Keratinocyte (primary cell): Measurements from ENCODE around the gene CACUL1. TPM values are rescaled to one million over a fixed set of nuclear protein-coding genes. Genes with fewer than 3 reads are reported as not detected.

Experiments used
- DNase-seq: peaks from one replicate; pipeline ENCODE4 v3.0.0-alpha.2; 2011; ENCODE audit warnings: low read depth, missing footprints, low spot score
- FAIRE-seq: peaks from 2 replicates; lab custom pipeline; 2011; peaks lifted over from hg19 to GRCh38; lab: Jason Lieb, UNC
- H2AFZ ChIP-seq: 2 replicates; pipeline ENCODE4 v1.6.0; 2012; ENCODE audit warnings: low read length, control low read depth, inconsistent platforms; ENCODE audit not compliant: control insufficient read depth
- H3K27ac ChIP-seq: 2 replicates; pipeline ENCODE4 v1.5.1; 2011; ENCODE audit warnings: low read length; ENCODE audit not compliant: control insufficient read depth, insufficient read depth
- H3K27me3 ChIP-seq: 3 replicates; pipeline ENCODE4 v1.6.0; 2011; ENCODE audit warnings: low read length; ENCODE audit not compliant: control insufficient read depth, insufficient read depth; ENCODE audit errors: extremely low read depth
- H3K36me3 ChIP-seq, 2 experiments: 2 replicates in 1 of 2; 3 replicates in 1 of 2; pipeline ENCODE4 v1.5.1; 2011; ENCODE audit warnings: low read length in 2 of 2, mild to moderate bottlenecking in 1 of 2; ENCODE audit not compliant: control insufficient read depth in 2 of 2, insufficient read depth in 2 of 2; ENCODE audit errors: extremely low read depth in 1 of 2
- H3K4me1 ChIP-seq: 3 replicates; pipeline ENCODE4 v1.5.1; 2011; ENCODE audit warnings: low read length; ENCODE audit not compliant: control insufficient read depth, insufficient read depth; ENCODE audit errors: extremely low read depth
- H3K4me2 ChIP-seq: 3 replicates; pipeline ENCODE4 v1.6.0; 2011; ENCODE audit warnings: low read depth, low read length; ENCODE audit not compliant: control insufficient read depth, insufficient read depth; ENCODE audit errors: extremely low read depth
- H3K4me3 ChIP-seq, 3 experiments: fragments of 200-600 bp in 1 of 3; sonication (generic) in 1 of 3; 2 replicates in 2 of 3; 3 replicates in 1 of 3; pipeline ENCODE4 v1.5.1; 2011 to 2016; ENCODE audit warnings: low read length in 3 of 3, mild to moderate bottlenecking in 3 of 3, control low read depth in 2 of 3, inconsistent platforms in 1 of 3, low read depth in 1 of 3, mixed read lengths in 1 of 3, mixed run types in 1 of 3, moderate library complexity in 1 of 3; ENCODE audit not compliant: control insufficient read depth in 2 of 3, insufficient read depth in 2 of 3; ENCODE audit errors: extremely low read depth in 1 of 3
- H3K79me2 ChIP-seq: 2 replicates; pipeline ENCODE4 v1.6.0; 2012; ENCODE audit warnings: low read length; ENCODE audit not compliant: control insufficient read depth, insufficient read depth
- H3K9ac ChIP-seq: 3 replicates; pipeline ENCODE4 v1.6.0; 2011; ENCODE audit warnings: low read length; ENCODE audit not compliant: control insufficient read depth, insufficient read depth; ENCODE audit errors: extremely low read depth
- H3K9me1 ChIP-seq: 3 replicates; pipeline ENCODE4 v1.6.0; 2011; ENCODE audit warnings: low read length; ENCODE audit not compliant: control insufficient read depth, insufficient read depth; ENCODE audit errors: extremely low read depth
- H3K9me3 ChIP-seq: 2 replicates; pipeline ENCODE4 v1.5.1; 2012; ENCODE audit warnings: low read depth, low read length; ENCODE audit not compliant: control insufficient read depth
- H4K20me1 ChIP-seq: 3 replicates; pipeline ENCODE4 v1.6.0; 2011; ENCODE audit warnings: low read length; ENCODE audit not compliant: control insufficient read depth, insufficient read depth; ENCODE audit errors: extremely low read depth
- CTCF ChIP-seq, 3 experiments: IDR thresholded peaks in 1 of 3; conservative IDR thresholded peaks in 1 of 3; optimal IDR thresholded peaks in 1 of 3; 2 replicates in 2 of 3; 3 replicates in 1 of 3; pipeline versions ENCODE3 to v1.5.1; 2011; ENCODE audit warnings: low read length in 3 of 3, mild to moderate bottlenecking in 3 of 3, moderate library complexity in 2 of 3, control low read depth in 1 of 3, inconsistent platforms in 1 of 3; ENCODE audit not compliant: insufficient read depth in 2 of 3; ENCODE audit errors: extremely low read depth in 1 of 3
- EZH2 ChIP-seq: IDR thresholded peaks from one replicate; pipeline ENCODE4 v1.6.1; 2012; ENCODE audit warnings: inconsistent platforms, mild to moderate bottlenecking, low read length, moderate library complexity
- dilution Hi-C: fragments of 300-500 bp; cut with MboI; formaldehyde crosslinking; loops from one replicate; pipeline ENCODE4 v1.7.0; 2020; ENCODE audit warnings: low sequenced_read_pairs; ENCODE audit not compliant: extremely low pct_ligation_motif_present
- polyA plus RNA-seq, 5 experiments: library from polyadenylated mRNA; depleted of rRNA in 3 of 5; stranded (reverse) in 3 of 5; stranded (forward) in 1 of 5; unstranded in 1 of 5; fragments of >200 nt; gene quantifications; 1 replicate in 1 of 5; 2 replicates in 3 of 5; 3 replicates in 1 of 5; pipeline versions ENCODE4 v1.2.1 to v1.2.3, GENCODE V29; 2011 to 2012; ENCODE audit warnings: missing spikeins in 2 of 5, low read depth in 1 of 5, low replicate concordance in 1 of 5

The CACUL1 gene
- polyA plus RNA-seq, 1 donor (not counting 4 experiments of a cell fraction or from before 2014, with no cell fraction given): 36.5 TPM

GRCh38 chr10:118680197-118680596 lies 74.6 kb downstream of the CACUL1 start:
- peaks cover 6 to 7% of the 10 kb centered on the region in 2 experiments for H3K36me3 ChIP-seq
- FAIRE-seq: no peak
- H3K4me3 ChIP-seq: no peak overlapping the region
- H3K27me3 ChIP-seq: no peaks in the 10 kb centered on the region
- no peaks in the 10 kb centered on the region for H4K20me1 ChIP-seq
- no peaks in the 10 kb centered on the region for H3K4me1 ChIP-seq
- DNase-seq: no peak
- H3K27ac ChIP-seq: no peak overlapping the region
- no peaks in the 10 kb centered on the region for H3K79me2 ChIP-seq
- H3K4me2 ChIP-seq: no peak overlapping the region
- H3K9ac ChIP-seq: no peak overlapping the region
- no peaks in the 10 kb centered on the region for H3K9me1 ChIP-seq
- no peaks in the 10 kb centered on the region for H3K9me3 ChIP-seq
- TF ChIP-seq EZH2: no peak
- TF ChIP-seq CTCF (optimal IDR thresholded peaks at IDR 0.05 in 1 of 3, IDR thresholded peaks at IDR 0.05 in 1 of 3, conservative IDR thresholded peaks at IDR 0.05 in 1 of 3; ENCODE audit: extremely low read depth in 1 of 3, insufficient read depth in 2 of 3, low read length in 3 of 3): no peak
- H2AFZ ChIP-seq: no peak overlapping the region
- dilution Hi-C loops: no loop called here

- H3K4me1 ChIP-seq: no peaks in the 10 kb centered on the region
- H3K9me1 ChIP-seq: no peaks in the 10 kb centered on the region
- peaks cover 3% of the 10 kb centered on the region in 2 experiments for H3K36me3 ChIP-seq
- H3K4me2 ChIP-seq: no peak overlapping the region
- H3K27me3 ChIP-seq: no peaks in the 10 kb centered on the region
- H4K20me1 ChIP-seq: no peaks in the 10 kb centered on the region
- DNase-seq (no peak), FAIRE-seq (no peak)
- no peak overlapping the region for H2AFZ ChIP-seq
- no peak overlapping the region for H3K27ac ChIP-seq
- dilution Hi-C loops: no loop called here
- H3K4me3 ChIP-seq: no peak overlapping the region
- no peak for TF ChIP-seq CTCF (optimal IDR thresholded peaks at IDR 0.05 in 1 of 3, IDR thresholded peaks at IDR 0.05 in 1 of 3, conservative IDR thresholded peaks at IDR 0.05 in 1 of 3; ENCODE audit: extremely low read depth in 1 of 3, insufficient read depth in 2 of 3, low read length in 3 of 3)
- TF ChIP-seq EZH2: no peak
- H3K79me2 ChIP-seq: no peaks in the 10 kb centered on the region
- no peaks in the 10 kb centered on the region for H3K9me3 ChIP-seq
- H3K9ac ChIP-seq: no peak overlapping the region
Observed at GRCh38 chr10:118674226-118674919, 80.4 kb downstream of the CACUL1 start.
